NCI-H82 treated with DMSO at 0.1 percent for 48 hours (cell line): ENCODE data around the gene SLC38A6.

Experiments used
- DNase-seq: peaks from one replicate; lab custom pipeline; 2025; ENCODE audit not compliant: unreplicated experiment; lab: John Stamatoyannopoulos, UW

The SLC38A6 gene

DNA sequence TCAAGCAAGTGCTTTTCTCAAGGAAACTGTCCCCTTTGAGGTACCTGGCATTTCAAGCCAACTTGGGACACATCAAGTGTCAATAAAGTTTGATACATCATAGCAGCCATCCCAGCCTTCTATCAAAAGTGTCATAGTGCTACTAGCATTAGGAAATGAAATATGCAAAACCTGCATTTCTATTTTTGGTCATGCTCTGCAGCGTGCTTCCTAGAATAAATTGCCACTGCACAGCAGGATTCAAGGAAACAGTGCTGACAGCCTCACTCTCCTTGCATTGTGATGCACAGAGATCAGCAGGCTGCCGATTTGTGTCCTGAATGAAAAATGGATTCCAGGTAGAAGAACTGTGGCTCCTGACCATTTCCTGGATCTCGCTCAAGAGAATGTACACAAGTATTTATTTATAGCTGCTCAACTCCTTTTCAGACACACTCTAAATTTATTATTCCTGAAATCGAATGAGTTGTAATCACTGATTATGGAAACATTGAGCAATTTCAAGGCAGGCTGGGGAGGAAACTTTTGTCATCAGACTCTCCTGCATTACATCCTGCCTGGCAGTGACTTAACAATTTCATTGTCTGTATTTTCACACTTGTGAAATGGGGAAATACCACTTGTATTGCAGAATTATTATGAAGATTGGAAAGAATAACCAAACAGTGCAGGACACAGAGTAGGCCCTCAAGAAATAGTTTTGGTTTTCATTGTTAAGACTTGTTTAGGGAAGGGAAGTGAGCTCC, 120.9 kb downstream of the SLC38A6 start:
- no peak for DNase-seq
